ENCODE data around the gene SNORC.
"Not testable (repeated sequence)": the region's sequence is repeated elsewhere in the genome, so short reads cannot be mapped to it uniquely, and the experiment has no call there.

SNORC gene

DNA sequence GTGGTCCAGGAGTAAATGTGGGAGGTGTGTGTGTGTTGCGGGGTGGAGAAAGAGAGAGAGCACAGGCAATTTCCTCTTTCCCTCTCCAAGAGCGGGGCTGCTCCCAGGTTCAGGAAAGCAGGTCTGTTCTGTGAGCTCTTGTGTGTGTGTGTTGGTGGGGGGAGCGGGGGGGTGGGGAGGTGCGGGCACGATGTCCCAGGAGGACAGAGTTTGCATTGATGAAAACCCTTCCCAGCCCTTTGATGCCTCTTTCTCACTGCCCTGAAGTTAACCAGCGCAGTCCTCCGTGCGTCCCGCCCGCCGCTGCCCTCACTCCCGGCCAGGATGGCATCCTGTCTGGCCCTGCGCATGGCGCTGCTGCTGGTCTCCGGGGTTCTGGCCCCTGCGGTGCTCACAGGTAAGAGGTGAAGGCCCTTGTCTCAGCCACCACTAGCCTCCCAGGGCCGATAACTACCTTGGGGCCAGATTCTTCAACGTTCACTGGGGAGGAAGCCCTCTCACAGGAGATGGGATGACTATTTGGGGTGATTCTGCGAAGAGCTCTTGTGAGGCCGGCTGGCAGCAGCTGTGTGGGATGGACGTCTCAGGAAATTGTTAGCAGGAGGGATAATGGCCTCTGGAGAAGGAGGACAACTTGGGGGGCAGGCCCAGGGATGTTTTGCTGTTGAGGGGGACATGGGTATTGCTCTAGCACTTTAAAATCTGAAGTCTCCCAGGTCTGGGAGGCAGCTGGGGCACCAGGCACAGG lies at the start of gene SNORC:
TSS of gene SNORC (plus strand) at position 247 of the 748 bp plus-strand sequence. CDS start at position 325, 78 bp downstream.
- DNase-seq, result no peak

DNA sequence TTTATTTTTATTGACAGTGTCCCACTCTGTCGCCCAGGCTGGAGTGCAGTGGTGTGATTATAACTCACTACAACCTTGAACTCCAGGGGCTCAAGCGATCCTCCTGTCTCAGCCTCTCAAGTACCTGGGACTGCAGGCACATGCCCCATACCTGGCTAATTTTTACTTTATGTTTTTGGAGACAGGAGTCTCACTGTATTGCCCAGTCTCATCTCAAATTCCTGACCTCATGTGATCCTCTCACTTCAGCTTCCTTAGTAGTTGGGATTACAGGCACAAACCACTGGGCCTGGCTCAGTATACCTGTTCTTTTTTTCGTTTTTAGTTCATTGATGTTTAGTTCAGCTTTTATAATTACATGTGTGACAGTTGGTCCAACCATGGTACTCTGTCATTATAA lies 40.1 kb upstream of the SNORC start:
- no peak for DNase-seq

DNA sequence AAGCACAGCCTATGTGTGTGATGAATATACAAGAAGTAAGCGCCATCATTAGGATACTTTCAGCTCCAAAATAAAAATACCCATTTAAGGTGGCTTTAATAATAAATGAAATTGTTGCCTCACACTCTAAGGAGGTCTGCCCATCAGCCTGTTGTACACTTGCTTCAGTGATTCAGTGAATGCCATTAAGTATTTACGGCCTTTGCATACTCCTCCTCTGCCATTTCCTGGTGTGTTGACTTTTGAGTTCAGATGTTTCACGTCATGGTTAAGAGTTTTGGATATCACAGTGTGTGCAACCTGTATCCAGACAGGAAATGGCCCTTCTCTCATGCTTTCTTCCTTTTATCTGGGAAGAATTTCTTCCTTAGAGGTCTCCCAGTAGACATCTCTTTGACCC lies 38.6 kb upstream of the SNORC start:
- DNase-seq, result no peak

DNA sequence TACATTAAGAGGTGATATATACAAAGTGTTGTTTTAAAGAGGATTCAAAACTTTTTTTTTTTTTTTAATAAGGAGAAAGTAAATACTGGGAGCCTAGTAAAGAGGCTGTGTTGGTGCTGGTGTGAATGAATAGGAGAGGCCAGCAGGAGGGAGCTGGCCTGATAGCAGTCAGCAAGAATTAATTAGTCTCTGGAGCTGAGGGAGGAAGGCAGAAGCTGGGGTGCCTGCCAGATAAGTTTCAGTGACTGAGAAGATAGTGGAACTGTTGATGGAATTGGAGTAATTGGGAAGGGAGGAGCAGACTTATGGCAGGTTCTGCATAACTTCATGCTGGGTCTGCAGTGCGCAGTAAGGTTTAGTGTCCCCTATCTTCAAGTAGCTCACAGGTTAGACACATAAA lies 36.2 kb upstream of the SNORC start:
- no peak for DNase-seq

DNA sequence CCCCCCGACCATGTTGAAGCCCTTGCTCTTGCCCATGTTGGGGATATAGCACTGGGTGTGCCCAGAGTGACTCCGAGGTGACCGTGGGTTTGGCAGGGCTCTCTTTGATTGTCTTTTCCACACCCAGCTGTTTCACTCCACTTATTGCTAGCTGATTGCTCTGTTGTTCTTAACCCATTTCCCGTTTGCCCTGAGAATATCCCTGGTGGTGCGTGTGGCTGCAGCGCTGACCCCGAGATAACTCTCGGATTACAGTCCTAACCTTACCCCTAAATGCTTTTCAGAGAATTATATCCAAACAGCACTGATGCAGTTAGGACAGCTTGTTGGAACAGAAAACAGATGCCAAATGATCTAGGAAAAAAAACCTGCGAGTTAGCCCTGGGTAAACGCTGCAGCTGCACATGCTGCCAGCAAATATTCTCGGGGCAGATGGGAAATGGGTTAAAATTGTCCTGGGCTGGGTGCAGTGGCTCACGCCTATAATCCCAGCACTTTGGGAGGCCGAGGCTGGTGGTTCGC lies 34.3 kb upstream of the SNORC start:
- DNase-seq, result no peak

DNA sequence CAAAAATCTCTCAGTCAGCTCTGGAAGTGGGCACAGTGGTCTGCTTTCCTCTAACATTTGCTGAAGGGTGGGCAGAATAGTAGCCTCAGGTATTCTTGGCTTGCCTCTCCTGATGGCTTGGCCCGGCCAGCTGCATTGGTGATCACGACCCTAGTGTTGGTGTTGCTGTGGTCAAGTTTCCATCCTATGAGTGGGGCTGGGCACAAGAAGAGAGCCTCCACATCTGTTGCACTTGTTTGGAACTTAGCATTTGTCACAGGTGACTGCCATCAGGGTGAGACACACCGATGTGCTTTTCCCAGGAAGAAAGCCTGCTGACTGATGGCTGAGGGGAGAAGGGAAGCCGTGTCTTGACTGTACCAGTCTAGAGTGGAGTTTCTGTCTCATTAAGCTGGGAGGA lies 33.1 kb upstream of the SNORC start:
- no peak for DNase-seq

DNA sequence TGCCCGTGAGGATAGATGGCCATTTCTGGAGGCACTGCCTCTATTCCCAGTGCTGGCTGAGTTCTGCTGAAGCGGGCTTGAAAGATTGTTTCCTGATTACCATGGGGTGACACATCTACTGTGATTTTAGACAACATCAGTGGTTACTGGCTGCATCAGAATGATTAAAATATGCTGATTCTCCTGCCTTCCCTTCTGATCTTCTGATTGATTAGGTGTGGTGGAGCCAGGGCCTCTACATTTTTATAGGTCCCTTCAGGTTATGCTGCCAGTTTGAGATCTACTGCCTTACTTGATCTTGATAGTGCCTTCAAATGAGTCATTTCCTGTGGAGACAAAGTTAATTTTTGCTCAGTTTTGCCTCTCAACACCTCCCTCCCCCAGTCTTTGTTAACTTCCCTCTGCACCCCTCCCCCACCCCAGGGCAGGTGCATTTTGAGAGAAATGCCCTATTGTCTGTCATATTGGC lies 31.6 kb upstream of the SNORC start:
- DNase-seq, result no peak

DNA sequence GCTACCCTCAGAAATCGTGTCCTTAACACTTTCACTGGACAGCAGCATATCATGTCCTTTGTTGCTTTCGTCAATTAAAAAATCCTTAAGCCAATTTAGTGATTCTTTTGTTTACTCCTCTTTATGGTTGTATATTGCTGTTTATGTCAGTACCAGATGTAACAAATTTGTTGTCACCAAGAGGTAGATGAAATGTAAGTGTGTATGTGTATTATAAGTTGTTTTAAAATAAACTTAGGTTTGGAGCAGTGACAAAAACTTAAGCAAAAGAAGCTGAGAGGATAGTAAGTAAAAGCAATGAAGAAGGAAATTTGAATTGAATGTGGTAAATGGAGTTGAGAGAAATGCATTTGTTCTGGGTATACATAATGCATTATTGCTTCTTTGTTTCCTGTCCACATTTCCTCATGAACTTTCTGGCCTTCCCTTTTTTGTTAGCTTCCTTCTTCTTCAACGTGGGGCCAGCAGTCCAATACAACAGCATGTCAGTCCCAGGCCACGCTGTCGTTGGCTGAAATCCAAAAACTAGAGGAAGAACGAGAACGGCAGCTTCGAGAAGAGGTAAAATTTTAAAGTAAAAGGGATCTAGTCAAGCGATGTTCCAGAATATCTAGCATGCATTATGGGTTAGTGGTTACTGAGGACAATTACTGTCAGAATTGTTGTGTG lies 30.5 kb upstream of the SNORC start:
- DNase-seq, result no peak

DNA sequence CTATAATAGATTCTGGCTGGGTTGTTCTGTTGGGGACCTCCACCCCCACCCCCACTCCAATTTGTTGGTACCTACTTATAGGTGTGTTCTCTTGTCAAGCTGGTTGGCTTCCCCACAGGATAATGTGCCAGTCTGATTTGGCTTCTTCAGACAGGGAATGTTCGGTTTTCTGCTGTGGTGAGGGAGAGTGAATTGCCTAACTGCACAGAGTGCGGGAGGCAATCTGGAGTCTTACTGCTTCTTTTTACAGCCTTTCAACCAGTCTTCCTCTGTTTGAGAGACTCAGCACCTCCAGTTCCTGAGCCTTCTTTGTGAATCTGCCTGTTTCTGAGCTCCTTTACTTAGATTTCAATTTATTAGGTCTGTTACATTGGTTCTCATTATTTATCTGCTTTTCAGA lies 27.4 kb upstream of the SNORC start:
- no peak for DNase-seq

DNA sequence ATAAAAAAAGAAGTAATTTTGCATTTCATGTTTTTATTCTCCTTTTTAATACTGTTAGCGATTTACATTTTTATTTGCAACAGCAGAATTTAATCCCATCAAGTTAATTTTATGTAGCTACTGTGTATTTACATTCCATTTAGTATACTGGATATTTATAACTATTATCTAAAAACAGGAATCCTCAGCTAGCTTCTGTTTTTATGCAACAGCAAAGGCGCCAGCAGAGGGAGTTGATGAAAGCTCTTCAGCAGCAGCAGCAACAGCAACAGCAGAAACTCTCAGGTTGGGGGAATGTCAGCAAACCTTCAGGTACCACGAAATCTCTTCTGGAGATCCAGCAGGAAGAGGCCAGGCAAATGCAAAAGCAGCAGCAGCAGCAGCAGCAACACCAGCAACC lies 26.2 kb upstream of the SNORC start:
- no peak for DNase-seq

DNA sequence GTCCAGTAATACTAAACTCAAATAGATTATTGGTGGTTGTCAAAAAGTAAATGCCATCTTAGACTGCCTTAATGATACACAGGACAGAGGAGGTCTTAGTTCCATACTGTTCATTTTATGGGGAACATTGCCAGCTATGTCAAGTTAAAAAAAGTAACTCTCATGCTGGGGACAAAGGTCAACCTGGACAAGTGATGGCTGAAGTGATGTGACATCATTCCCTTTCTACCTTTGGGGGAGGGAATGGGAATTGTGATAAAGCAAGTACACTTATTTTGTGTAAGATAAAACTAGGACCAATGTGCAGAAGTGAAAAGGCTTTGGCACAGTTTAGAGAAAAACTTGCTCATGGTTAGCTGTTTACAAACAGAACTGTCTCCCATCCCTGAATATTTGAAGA lies 24.0 kb upstream of the SNORC start:
- no peak for DNase-seq

DNA sequence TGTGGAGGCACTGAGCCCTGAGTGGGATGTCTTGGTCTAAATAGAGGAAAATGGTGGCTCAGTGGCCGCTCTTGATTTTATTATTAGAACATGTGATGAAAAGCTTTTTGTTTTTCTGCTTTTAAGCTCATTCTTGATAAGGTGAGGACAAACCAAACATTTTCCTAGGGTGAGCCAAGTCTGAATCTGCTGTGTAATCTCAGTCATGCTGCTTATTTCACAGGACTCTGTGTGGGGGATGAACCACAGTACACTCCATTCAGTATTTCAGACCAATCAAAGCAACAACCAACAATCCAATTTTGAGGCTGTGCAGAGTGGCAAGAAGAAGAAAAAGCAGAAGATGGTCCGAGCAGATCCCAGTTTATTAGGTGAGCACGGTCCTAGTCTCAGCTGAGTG lies 20.0 kb upstream of the SNORC start:
- DNase-seq, result no peak

DNA sequence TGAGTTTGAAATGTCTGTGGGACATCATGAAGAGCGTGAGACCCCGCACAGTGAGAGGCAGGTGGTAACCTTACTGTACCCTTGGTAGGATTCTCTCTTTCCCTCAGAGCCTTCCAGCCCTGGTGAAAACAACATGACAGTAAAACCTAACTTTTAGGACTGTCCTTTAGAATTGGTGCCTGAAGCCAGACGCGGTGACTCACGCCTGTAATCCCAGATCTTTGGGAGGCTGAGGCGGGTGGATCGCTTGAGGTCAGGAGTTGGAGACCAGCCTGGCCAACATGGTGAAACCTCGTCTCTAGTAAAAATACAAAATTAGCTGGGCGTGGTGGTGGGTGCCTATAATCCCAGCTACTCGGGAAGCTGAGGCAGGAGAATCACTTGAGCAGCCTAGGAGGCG lies 18.0 kb upstream of the SNORC start:
- DNase-seq, result not testable (repeated sequence)

DNA sequence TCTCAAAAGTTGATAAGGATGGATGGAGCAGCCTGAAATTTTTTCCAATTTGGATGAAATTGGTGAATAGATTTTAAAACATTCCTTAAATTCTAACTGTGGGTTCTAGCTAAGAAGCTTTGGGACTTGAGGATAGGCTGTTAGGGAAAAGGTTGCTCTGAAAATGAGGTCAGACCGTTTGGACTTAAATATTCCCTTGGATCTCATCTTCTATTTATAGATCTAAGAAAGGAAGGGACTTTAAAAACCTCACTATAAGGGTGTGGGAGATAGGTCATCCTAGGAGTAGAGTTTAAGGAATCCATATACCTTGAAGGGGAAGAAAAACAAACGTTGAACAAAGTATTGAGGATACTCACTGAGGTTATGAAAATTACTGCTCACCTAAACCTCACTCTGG lies 17.4 kb upstream of the SNORC start:
- DNase-seq, result no peak

DNA sequence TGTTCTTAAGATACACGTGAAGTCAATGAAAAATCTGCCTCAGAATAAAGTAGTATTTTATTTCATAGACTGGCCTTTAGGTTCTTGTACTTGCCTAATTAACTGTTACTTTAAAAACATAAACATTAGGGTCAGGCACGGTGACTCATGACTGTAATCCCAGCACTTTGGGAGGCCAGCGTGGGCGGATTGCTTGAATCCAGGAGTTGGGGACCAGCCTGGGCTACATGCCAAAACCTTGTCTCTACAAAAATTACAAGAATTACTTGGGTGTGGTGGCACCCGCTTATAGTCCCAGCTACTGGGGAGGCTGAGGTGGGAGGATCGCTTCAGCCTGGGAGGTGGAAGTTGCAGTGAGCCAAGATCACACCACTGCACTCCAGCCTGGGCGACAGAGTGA lies 16.0 kb upstream of the SNORC start:
- DNase-seq, result no peak

DNA sequence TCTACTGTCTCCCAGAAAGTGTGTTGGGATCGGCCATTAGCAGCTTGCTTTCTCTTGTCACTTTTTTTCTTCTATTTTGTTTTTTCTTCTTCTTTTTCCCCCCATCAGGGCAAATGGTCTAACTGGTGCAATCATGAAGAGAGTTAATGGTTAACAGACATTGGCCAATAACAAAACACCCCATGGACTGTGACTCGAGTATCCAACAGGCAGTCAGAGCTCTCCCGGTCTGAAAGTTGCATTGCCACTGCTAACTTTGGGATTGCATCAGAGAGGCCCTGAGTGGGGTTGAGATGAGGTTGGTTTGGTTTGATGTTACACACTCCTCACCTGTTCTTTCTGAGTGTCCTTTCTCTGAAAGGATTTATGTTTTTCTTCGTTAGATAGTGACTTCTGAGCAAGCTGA lies 12.9 kb upstream of the SNORC start:
- DNase-seq, result no peak

DNA sequence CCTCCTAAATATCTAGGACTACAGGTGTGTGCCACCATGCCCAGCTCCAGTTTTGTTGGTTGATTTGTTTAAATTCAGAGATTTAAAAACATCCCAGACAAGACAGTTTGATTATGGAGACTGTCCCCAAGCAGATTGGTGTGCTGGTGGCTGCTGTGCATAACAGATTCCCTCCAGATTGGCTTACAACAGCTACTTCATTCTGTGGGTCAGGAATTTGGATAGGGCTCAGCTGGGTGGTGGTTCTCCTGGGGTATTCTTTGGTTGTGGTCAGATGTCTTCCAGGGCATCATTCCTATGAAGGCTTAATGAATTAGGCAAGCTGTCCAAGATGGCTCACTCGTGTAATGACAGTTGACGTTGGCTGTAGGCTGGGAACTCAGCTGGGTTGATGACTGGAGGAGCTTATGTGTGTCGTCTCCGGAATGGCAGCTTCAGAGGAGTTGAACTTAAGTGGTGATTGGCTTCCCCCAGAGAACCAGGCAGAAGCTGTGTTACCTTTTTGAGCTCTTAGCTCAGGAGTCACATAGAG lies 10.6 kb upstream of the SNORC start:
- DNase-seq, result no peak

DNA sequence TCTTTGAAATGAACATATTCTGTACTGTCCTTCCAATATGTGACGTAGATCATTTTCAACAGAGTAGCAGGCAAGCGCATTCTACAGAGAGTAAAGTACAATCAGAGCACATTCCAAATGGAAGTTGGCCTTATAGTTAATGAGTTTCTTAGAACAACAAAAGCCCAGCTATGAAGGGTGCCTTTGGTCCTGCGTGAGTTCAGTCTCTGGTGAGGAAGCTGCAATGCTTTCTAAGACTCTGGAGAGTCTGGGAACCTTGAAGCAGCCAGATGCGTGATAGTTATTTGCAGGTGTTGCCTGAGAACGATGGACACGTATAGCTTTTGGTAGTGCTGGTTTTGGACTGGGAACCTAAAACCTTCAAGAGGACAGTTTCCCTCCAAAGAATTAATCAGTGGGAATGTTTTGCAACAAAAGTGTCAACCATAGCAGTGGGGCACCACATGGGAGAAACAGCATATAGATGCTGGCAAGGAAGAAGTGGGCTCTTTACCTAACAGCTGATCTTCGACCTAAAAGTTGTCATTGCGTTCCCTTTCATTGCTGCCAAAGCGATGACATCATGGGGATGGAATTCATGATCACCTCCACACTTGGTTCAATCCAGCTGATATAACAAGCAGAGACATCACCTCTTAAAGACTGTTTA lies 9.3 kb upstream of the SNORC start:
- no peak for DNase-seq

DNA sequence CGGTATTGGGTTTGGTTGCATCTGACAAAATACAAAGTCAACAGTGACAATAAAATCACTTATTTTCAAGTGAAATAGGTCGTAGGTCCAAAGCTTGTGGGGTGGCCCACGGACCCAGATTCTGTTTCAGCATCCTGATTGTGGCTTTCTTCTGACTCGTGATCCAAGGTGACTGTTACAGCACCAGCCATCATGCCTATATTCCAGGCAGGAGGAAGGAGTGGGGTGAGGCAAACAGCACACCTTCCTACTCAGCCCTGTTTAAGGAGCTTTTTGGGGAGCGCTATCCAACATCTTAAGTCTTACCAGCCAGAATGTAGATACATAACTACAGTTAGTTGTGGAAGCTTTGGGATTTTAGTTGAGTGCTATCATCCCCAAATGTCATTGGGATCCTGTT lies 8.7 kb upstream of the SNORC start:
- no peak for DNase-seq

DNA sequence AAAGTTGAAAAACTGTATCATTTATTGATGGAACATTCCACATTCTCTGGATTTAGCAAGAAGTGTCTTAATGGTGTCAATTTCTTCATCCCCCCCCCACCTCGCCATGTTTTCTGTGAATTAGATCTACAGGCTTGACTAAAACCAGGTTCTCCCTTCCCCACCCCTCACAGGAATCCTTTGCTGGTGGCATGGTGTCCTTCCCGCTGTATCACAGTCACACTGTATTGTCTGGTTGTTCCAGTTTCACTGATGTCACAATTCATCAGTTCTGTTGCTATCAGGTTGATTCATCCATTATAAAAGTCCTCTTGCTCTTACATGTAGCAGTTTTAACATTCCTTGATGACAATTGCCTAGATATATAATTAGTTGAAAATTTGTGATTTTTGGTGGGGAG lies 6.1 kb upstream of the SNORC start:
- no peak for DNase-seq

DNA sequence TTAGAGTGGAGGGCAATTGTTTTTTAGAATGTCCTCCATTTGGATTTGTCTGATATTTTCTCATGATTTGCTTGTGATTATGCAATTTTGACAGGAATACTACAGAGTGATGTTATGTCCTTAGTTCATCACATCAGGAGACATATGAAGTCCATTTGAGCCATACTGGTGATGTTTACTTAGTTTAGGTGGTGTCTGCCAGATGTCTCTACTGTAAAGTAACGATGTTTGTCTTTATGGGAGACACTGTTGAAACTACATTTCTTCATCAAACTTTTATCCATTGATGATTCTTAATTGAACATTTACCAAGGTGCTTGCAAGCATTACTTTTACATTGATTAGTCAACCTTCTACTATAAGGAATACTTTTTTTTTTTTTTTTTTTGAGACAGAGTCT lies 4.9 kb upstream of the SNORC start:
- no peak for DNase-seq

DNA sequence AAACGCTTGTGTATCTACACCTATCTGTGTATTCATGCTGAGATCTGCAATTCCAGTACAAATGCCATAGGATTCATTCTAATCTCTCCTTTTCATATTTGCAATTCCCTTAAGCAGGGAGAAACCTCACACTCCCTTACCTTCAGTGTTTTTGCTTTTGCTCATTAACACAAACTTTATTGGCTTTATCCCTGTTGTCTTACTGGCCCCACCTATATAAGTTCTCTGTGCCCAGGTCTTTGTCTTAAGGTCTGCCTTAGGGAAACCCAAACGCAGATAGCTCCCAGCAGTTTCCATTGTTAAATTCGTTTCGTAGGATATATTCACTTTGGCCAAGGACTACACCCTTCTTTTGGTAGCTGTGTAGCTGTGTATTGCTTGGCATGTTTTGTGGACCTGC lies 4.0 kb upstream of the SNORC start:
- DNase-seq, result no peak

DNA sequence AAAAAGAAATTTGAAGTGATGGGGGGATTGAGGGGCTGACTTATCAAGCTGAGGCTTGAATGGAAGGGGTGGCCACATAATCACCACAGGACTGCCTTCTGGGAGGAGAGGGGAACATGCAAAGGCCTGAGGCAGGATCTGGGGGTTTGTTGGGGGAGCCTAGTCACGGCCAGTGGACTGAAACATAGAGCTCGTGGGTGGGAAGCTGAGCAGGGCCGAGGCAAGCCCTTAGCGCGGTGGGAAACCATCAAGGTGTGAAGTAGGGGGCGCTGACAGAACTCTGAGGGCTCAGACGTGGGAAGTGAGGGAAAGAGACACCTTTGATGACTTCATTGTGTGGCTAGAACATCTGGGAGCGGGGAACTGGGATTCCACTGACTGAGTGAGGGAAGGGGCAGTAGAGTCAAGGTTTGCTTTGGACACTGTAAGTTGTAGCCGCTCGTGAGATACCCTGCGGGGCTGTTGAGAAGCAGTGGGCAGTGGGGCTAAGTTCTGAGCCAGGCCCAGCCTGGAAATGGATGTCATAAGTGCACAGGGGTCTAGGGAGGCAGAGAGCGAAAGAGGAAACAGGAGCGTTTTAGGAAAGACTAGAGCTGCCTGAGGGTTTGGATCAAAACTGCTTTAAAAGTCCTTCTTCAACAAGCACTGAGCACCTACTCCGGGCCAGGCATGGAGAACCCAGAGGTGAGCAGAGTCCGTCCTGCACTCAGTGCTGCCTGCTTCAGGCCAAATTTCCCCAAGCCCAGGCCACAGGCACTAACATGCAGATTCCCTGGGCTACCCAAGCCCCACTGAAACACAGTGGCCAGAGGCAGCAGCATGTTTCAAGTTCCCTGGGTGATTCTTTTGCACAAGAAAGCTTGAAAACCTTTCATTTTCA lies 686 bp upstream of the SNORC start:
- no peak for DNase-seq

Measured in NCI-H1417 treated with DMSO at 0.1 percent for 48 hours (cell line).